K562 (cell line): ENCODE measurements around the gene DNASE1L1. TPM values are rescaled to one million over a fixed set of nuclear protein-coding genes. Genes with fewer than 3 reads are reported as not detected.
A peak's percentile ranks its signal among the peaks of the same experiment; 100 is the strongest.

Source experiments
- ATAC-seq: fragments of 200-7000 bp; cut with Tn5 transposase; 3 replicates; pipeline ENCODE4 v1.9.1; 2020; ENCODE audit warnings: moderate library complexity
- BruUV-seq: library from RNA; stranded (reverse); fragments of 400-500 nt; replicated peaks from 2 replicates; lab custom pipeline; 2021; lab: Mats Ljungman, UMichigan
- CTCF ChIA-PET: fragments of 300-600 bp; formaldehyde crosslinking; extraction: SDS; loops from one replicate; lab custom pipeline; 2021; ENCODE audit warnings: low intra/inter-chr PET ratio; lab: Yijun Ruan, JAX
- POLR2A ChIA-PET: fragments of 300-600, 350-650 bp; sonication (Branson Sonifier 250); formaldehyde crosslinking; extraction: SDS; loops from one replicate; lab custom pipeline; 2021; ENCODE audit warnings: antibody characterized with exemption, inconsistent platforms; lab: Yijun Ruan, JAX
- DNase-seq, 4 experiments: peaks; one replicate each; pipeline versions ENCODE4 v3.0.0 to v3.0.0-alpha.2; 2011 to 2018; ENCODE audit warnings: low spot score in 3 of 4, mixed read lengths in 3 of 4; ENCODE audit errors: extremely low read depth in 1 of 4
- FAIRE-seq: peaks from 2 replicates; lab custom pipeline; 2011; peaks lifted over from hg19 to GRCh38; lab: Jason Lieb, UNC
- H2AFZ ChIP-seq: 2 replicates; pipeline ENCODE4 v1.6.0; 2011; ENCODE audit warnings: low read depth, low read length, control low read depth, inconsistent platforms
- H3K27ac ChIP-seq: fragments of 200-600 bp; 3 replicates; pipeline ENCODE4 v1.8.0; 2011; ENCODE audit warnings: low read depth, mild to moderate bottlenecking, control low read depth, inconsistent platforms, low read length, moderate library complexity, mixed read lengths; ENCODE audit errors: extremely low read depth
- H3K27me3 ChIP-seq, 2 experiments: fragments of 300-600 bp in 1 of 2; 2 replicates in 1 of 2; 3 replicates in 1 of 2; pipeline versions ENCODE4 v1.6.0 to v1.8.0; 2011; ENCODE audit warnings: inconsistent platforms in 2 of 2, low read length in 2 of 2, mild to moderate bottlenecking in 1 of 2, mixed read lengths in 1 of 2, moderate library complexity in 1 of 2; ENCODE audit not compliant: control insufficient read depth in 2 of 2, insufficient read depth in 2 of 2
- H3K36me3 ChIP-seq: fragments of 300-600 bp; 3 replicates; pipeline ENCODE4 v1.8.0; 2011; ENCODE audit warnings: mild to moderate bottlenecking, low read length, inconsistent platforms; ENCODE audit not compliant: control insufficient read depth, insufficient read depth
- H3K4me1 ChIP-seq, 2 experiments: fragments of 200-600 bp in 1 of 2; replicated peaks in 1 of 2; 2 replicates in 1 of 2; 3 replicates in 1 of 2; pipeline versions ENCODE4 v1.5.1 to v1.8.0; 2011; ENCODE audit warnings: inconsistent platforms in 2 of 2, low read length in 2 of 2, mild to moderate bottlenecking in 1 of 2, mixed read lengths in 1 of 2, moderate library complexity in 1 of 2; ENCODE audit not compliant: control insufficient read depth in 2 of 2, insufficient read depth in 2 of 2
- H3K4me2 ChIP-seq: 2 replicates; pipeline ENCODE4 v1.6.1; 2011; ENCODE audit warnings: low read length, control low read depth, inconsistent platforms, mixed read lengths; ENCODE audit not compliant: insufficient read depth
- H3K4me3 ChIP-seq: fragments of 200-600 bp; sonication (generic), shearing (Covaris generic); 2 replicates; pipeline ENCODE4 v1.5.1; 2016; ENCODE audit warnings: control low read depth, inconsistent platforms
- H3K79me2 ChIP-seq: fragments of 200-600 bp; 3 replicates; pipeline ENCODE4 v1.8.0; 2011; ENCODE audit warnings: low read length, inconsistent platforms; ENCODE audit not compliant: control insufficient read depth, insufficient read depth
- H3K9ac ChIP-seq, 2 experiments: 2 replicates each; pipeline versions ENCODE4 v1.6.0 to v1.6.1; 2011; ENCODE audit warnings: low read depth in 2 of 2, low read length in 2 of 2, control low read depth in 1 of 2, inconsistent platforms in 1 of 2, mild to moderate bottlenecking in 1 of 2, mixed read lengths in 1 of 2; ENCODE audit not compliant: insufficient read depth in 1 of 2
- H3K9me1 ChIP-seq: one replicate; pipeline ENCODE4 v1.6.0; 2011; ENCODE audit warnings: inconsistent platforms, mild to moderate bottlenecking, low read length, moderate library complexity; ENCODE audit not compliant: control insufficient read depth, insufficient read depth
- H3K9me3 ChIP-seq: replicated peaks from 2 replicates; pipeline ENCODE4 v1.5.1; 2011; ENCODE audit warnings: low read depth, low read length, inconsistent platforms; ENCODE audit not compliant: control insufficient read depth, insufficient read depth
- H4K20me1 ChIP-seq: replicated peaks from 2 replicates; pipeline ENCODE4 v1.6.1; 2011; ENCODE audit warnings: low read length, inconsistent platforms, mixed read lengths; ENCODE audit not compliant: control insufficient read depth, insufficient read depth
- MXI1 ChIP-seq: IDR thresholded peaks from 2 replicates; pipeline ENCODE4 v1.6.1; 2011; ENCODE audit warnings: low read depth, mild to moderate bottlenecking, improper control_type of control experiment, low read length
- NFXL1 ChIP-seq: fragments of 450-650 bp; formaldehyde crosslinking; IDR thresholded peaks from 2 replicates; pipeline ENCODE4 v1.4.0; 2021; ENCODE audit warnings: mild to moderate bottlenecking
- POLR3G ChIP-seq: IDR thresholded peaks from 2 replicates; pipeline ENCODE4 v1.6.1; 2011; ENCODE audit not compliant: insufficient read length, insufficient replicate concordance; ENCODE audit errors: extremely low read depth
- RBFOX2 ChIP-seq: fragments of 200-400 bp; formaldehyde crosslinking; IDR thresholded peaks from 2 replicates; pipeline ENCODE4 v1.6.1; 2017; ENCODE audit warnings: low read depth, mild to moderate bottlenecking, low read length, moderate library complexity
- SMARCE1 ChIP-seq: fragments of 450-650 bp; IDR thresholded peaks from 2 replicates; pipeline ENCODE4 v1.7.1; 2016; ENCODE audit warnings: mild to moderate bottlenecking
- TARDBP ChIP-seq: fragments of 450-650 bp; IDR thresholded peaks from 2 replicates; pipeline ENCODE4 v1.6.1; 2016
- ZNF124 ChIP-seq: sonication (generic); formaldehyde crosslinking; IDR thresholded peaks from 2 replicates; pipeline ENCODE4 v1.8.1; 2022; ENCODE audit warnings: missing genetic modification reagents
- ZNF57 ChIP-seq: fragments of 450-650 bp; formaldehyde crosslinking; IDR thresholded peaks from 2 replicates; pipeline ENCODE4 v1.4.0; 2020; ENCODE audit warnings: mild to moderate bottlenecking, moderate library complexity
- WGBS: fragments of 100-300 bp; shearing (Covaris generic); methylation state at CpG from one replicate; pipeline ENCODE4 v1.1.6; 2016; ENCODE audit warnings: low coverage, mixed read lengths; ENCODE audit not compliant: insufficient coverage; ENCODE audit errors: missing lambda C conversion rate; 5-methylcytosine and 5-hydroxymethylcytosine counted together
- in situ Hi-C: fragments of 300-500 bp; cut with MboI; formaldehyde crosslinking; loops from 4 replicates; pipeline ENCODE4 v1.15.0; 2018; ENCODE audit warnings: inconsistent platforms, mixed read lengths
- intact Hi-C: fragments of 100-400 bp; cut with micrococcal nuclease; formaldehyde crosslinking; loops from 2 replicates; pipeline ENCODE4 v1.14.2; 2022
- polyA plus RNA-seq, 8 experiments: library from polyadenylated mRNA; depleted of rRNA in 4 of 8; stranded (reverse) in 5 of 8; unstranded in 3 of 8; fragments of >200 nt; fragmentation: Nextera tagmentation in 2 of 8; fragmentation: Illumina TruSeq in 1 of 8; extraction: Ambion mirVana in 2 of 8; extraction: Trizol in 1 of 8; gene quantifications; 2 replicates each; pipeline versions ENCODE4 v1.2.1 to v1.2.3, GENCODE V29; 2011 to 2014; ENCODE audit warnings: inconsistent platforms in 1 of 8, missing spikeins in 1 of 8
- total RNA-seq, 7 experiments: library from RNA; depleted of rRNA in 6 of 7; stranded (reverse); fragments of >200 nt in 6 of 7; fragmentation: Illumina TruSeq in 2 of 7; extraction: Trizol in 2 of 7; gene quantifications; 2 replicates each; pipeline versions ENCODE4 v1.2.1 to v1.2.3, GENCODE V29; 2011 to 2021; ENCODE audit warnings: low replicate concordance in 1 of 7
- TF ChIP-seq, protein P1 (sequence below): fragments of 250-450 bp; sonication (Bioruptor Pico); IDR thresholded peaks from 2 replicates; pipeline ENCODE4 v1.8.0; 2021; ENCODE audit warnings: mild to moderate bottlenecking, moderate library complexity

DNASE1L1 gene
- total and polyA plus RNA-seq, 9 of the 15 experiments (the other 6 are each of a cell fraction or from before 2014, with no cell fraction given) = 0.73 to 12.6 (median 7.9) TPM

DNA sequence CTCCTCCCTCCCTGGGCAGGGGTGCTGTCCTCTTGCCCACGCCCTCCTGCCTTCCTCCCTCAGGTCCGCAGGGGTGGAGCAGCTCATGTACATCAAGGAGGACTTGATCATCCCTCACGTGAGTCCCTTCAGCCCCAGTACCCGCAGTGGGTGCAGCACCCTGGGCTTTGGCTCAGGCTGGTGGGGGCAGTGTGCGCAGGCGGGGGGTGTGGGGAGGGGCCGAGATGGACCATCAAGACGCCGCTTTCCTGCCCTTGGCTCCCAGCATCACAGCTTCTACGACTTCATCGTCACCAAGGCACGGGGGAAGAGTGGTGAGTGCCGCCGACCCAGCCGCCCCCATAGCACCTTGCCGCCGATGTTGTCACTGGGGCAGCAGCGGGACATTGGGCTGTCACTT is 40.6 kb upstream of the DNASE1L1 start:
- H3K36me3 ChIP-seq = peaks cover 59% of the 10 kb centered on the region; the same call in 2 of the 3 replicates
- no peak for ATAC-seq
- in situ Hi-C loops = no loop called here
- H2AFZ ChIP-seq = no peak overlapping the region
- H3K27me3 ChIP-seq = no peaks in the 10 kb centered on the region
- H3K27ac ChIP-seq = no peak overlapping the region
- H3K79me2 ChIP-seq = peaks cover 12% of the 10 kb centered on the region
- intact Hi-C loops = no loop called here
- H3K4me1 ChIP-seq = peaks cover 5 to 28% of the 10 kb centered on the region in 2 experiments; a peak in 4 of 5 replicates
- H3K9me1 ChIP-seq = no peaks in the 10 kb centered on the region
- FAIRE-seq = no peak
- POLR2A ChIA-PET = no interaction called here
- no peak overlapping the region for H3K4me2 ChIP-seq
- TF ChIP-seq SMARCE1 (no peak), RBFOX2 (0 out of 2 replicates have a peak, but pooled peaks have one; percentile 3), MXI1 (no peak)
- BruUV-seq = no TSS peak
- no CpG with 5 or more reads among the region's 18 CpGs for WGBS
- no peak for DNase-seq
- no peak overlapping the region for H3K9ac ChIP-seq
- H3K4me3 ChIP-seq = no peak overlapping the region
- H3K9me3 ChIP-seq = no peaks in the 10 kb centered on the region
- H4K20me1 ChIP-seq = no peaks in the 10 kb centered on the region
- CTCF ChIA-PET = no interaction called here

DNA sequence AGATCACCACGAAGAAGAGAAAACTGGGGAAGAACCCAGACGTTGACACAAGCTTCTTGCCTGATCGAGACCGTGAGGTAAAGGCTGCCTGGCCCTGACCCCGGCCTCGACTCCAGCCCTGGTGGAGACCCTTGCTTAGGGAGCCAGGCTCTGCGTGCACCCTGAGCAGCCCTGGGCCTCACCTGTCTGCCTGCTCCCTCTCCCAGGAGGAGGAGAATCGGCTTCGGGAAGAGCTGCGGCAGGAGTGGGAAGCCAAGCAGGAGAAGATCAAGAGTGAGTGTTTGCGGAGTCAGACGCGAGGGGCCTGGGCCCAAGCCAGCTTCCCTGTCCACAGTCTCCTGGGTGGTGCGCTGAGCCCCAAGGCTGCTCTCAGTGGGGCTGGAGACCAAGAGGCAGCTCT is 39.4 kb upstream of the DNASE1L1 start:
- no peak for TF ChIP-seq TARDBP
- no peak for TF ChIP-seq NFXL1 (CRISPR knock-in tag)
- TF ChIP-seq ZNF124 (CRISPR knock-in tag) = no peak
- no peak for TF ChIP-seq SMARCE1
- TF ChIP-seq, protein P1, sequence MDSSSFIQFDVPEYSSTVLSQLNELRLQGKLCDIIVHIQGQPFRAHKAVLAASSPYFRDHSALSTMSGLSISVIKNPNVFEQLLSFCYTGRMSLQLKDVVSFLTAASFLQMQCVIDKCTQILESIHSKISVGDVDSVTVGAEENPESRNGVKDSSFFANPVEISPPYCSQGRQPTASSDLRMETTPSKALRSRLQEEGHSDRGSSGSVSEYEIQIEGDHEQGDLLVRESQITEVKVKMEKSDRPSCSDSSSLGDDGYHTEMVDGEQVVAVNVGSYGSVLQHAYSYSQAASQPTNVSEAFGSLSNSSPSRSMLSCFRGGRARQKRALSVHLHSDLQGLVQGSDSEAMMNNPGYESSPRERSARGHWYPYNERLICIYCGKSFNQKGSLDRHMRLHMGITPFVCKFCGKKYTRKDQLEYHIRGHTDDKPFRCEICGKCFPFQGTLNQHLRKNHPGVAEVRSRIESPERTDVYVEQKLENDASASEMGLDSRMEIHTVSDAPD (CRISPR knock-in tag) = no peak
- no peak for TF ChIP-seq ZNF57 (CRISPR knock-in tag)
- TF ChIP-seq POLR3G = no peak
- TF ChIP-seq, all 486 proteins: peak for 0
- Histone ChIP-seq H4K20me1 (no peaks in the 10 kb centered on the region), H3K79me2 (peaks cover 18% of the 10 kb centered on the region), H3K27me3 (no peaks in the 10 kb centered on the region), H3K4me3 (no peak overlapping the region), H3K9me1 (no peaks in the 10 kb centered on the region), H3K4me1 (peaks cover 7 to 36% of the 10 kb centered on the region in 2 experiments; a peak in 4 of 5 replicates), H3K4me2 (no peak overlapping the region), H3K36me3 (peaks cover 59% of the 10 kb centered on the region; the same call in 2 of the 3 replicates), H3K27ac (no peak overlapping the region), H3K9me3 (no peaks in the 10 kb centered on the region), H2AFZ (no peak overlapping the region), H3K9ac (no peak overlapping the region; a peak in 1 of 4 replicates)
- DNase-seq (no peak), FAIRE-seq (no peak), ATAC-seq (no peak)
- intact Hi-C loops (no loop called here), in situ Hi-C loops (no loop called here)
- POLR2A ChIA-PET = interaction anchor here (0.6 to 0.9 kb wide), 3 partner anchors 9 to 51 kb away, joined by 3 read pairs; partner anchors contain the start of gene PLXNA3
- CTCF ChIA-PET = no interaction called here
- no TSS peak for BruUV-seq
- WGBS = 100% methylated on average over 5 of the region's 14 CpGs
